ENCODE measurements around the gene TEDDM1.
"Not testable (repeated sequence)": the region's sequence is repeated elsewhere in the genome, so short reads cannot be mapped to it uniquely, and the experiment has no call there.

TEDDM1 gene

GRCh38 chr1:182400567-182400966 lies at the start of gene TEDDM1:
Gene TEDDM1 (minus strand): TSS chr1:182400667. CDS start chr1:182400485, 182 bp downstream.
- Histone ChIP-seq H3K36me3 (ENCODE audit: control insufficient read depth, insufficient read depth, low read length) (no peaks in the 10 kb centered on the region), H3K27ac (ENCODE audit: low read depth, low read length) (no peak within 1 kb of the TSS), H3K4me3 (ENCODE audit: low read depth, low read length) (no peak within 1 kb of the TSS), H3K27me3 (ENCODE audit: control insufficient read depth, insufficient read depth, low read length) (no peaks in the 10 kb centered on the region), H3K9ac (ENCODE audit: low read depth, low read length) (no peak within 1 kb of the TSS), H3K4me1 (ENCODE audit: control insufficient read depth, insufficient read depth, low read length) (peaks cover 9% of the 10 kb centered on the region), H3K9me3 (ENCODE audit: control insufficient read depth, insufficient read depth, low read length) (no peaks in the 10 kb centered on the region)

- peaks cover 15% of the 10 kb centered on the region for H3K4me1 ChIP-seq (ENCODE audit: control insufficient read depth, insufficient read depth, low read length)
- H3K36me3 ChIP-seq (ENCODE audit: control insufficient read depth, insufficient read depth, low read length): no peaks in the 10 kb centered on the region
- H3K4me3 ChIP-seq (ENCODE audit: low read depth, low read length): no peak within 1 kb of the TSS
- H3K27ac ChIP-seq (ENCODE audit: low read depth, low read length): no peak within 1 kb of the TSS
- H3K9me3 ChIP-seq (ENCODE audit: control insufficient read depth, insufficient read depth, low read length): no peaks in the 10 kb centered on the region
- H3K9ac ChIP-seq (ENCODE audit: low read depth, low read length): no peak within 1 kb of the TSS
- H3K27me3 ChIP-seq (ENCODE audit: control insufficient read depth, insufficient read depth, low read length): peaks cover 13% of the 10 kb centered on the region
Measured at GRCh38 chr1:182450087-182450486, 49.6 kb upstream of the TEDDM1 start, which contains the start of gene RGSL1. Gene RGSL1 (plus strand): TSS chr1:182450146. CDS start chr1:182450166, 20 bp downstream.

GRCh38 chr1:182447660-182448059 lies 47.2 kb upstream of the TEDDM1 start:
- H3K27ac ChIP-seq (ENCODE audit: low read depth, low read length): no peak overlapping the region
- H3K27me3 ChIP-seq (ENCODE audit: control insufficient read depth, insufficient read depth, low read length): peaks cover 13% of the 10 kb centered on the region
- H3K4me3 ChIP-seq (ENCODE audit: low read depth, low read length): no peak overlapping the region
- peaks cover 19% of the 10 kb centered on the region for H3K4me1 ChIP-seq (ENCODE audit: control insufficient read depth, insufficient read depth, low read length)
- H3K36me3 ChIP-seq (ENCODE audit: control insufficient read depth, insufficient read depth, low read length): no peaks in the 10 kb centered on the region
- no peak overlapping the region for H3K9ac ChIP-seq (ENCODE audit: low read depth, low read length)
- H3K9me3 ChIP-seq (ENCODE audit: control insufficient read depth, insufficient read depth, low read length): no peaks in the 10 kb centered on the region

- Histone ChIP-seq H3K27me3 (ENCODE audit: control insufficient read depth, insufficient read depth, low read length) (peaks cover 13% of the 10 kb centered on the region), H3K4me1 (ENCODE audit: control insufficient read depth, insufficient read depth, low read length) (peaks cover 19% of the 10 kb centered on the region)
- H3K4me3 ChIP-seq (ENCODE audit: low read depth, low read length): not testable (repeated sequence)
Measured at GRCh38 chr1:182447124-182447523, 46.7 kb upstream of the TEDDM1 start.

GRCh38 chr1:182446033-182446669 lies 45.7 kb upstream of the TEDDM1 start:
- Histone ChIP-seq H3K9ac (ENCODE audit: low read depth, low read length) (no peak overlapping the region), H3K9me3 (ENCODE audit: control insufficient read depth, insufficient read depth, low read length) (no peaks in the 10 kb centered on the region), H3K36me3 (ENCODE audit: control insufficient read depth, insufficient read depth, low read length) (no peaks in the 10 kb centered on the region), H3K27me3 (ENCODE audit: control insufficient read depth, insufficient read depth, low read length) (peaks cover 13% of the 10 kb centered on the region), H3K4me1 (ENCODE audit: control insufficient read depth, insufficient read depth, low read length) (peaks cover 19% of the 10 kb centered on the region), H3K4me3 (ENCODE audit: low read depth, low read length) (no peak overlapping the region), H3K27ac (ENCODE audit: low read depth, low read length) (no peak overlapping the region)

More at GRCh38 chr1:182447124-182447523, 46.7 kb upstream of the TEDDM1 start:
- H3K9ac ChIP-seq (ENCODE audit: low read depth, low read length); H3K9me3 ChIP-seq (ENCODE audit: control insufficient read depth, insufficient read depth, low read length); H3K27ac ChIP-seq (ENCODE audit: low read depth, low read length); H3K36me3 ChIP-seq (ENCODE audit: control insufficient read depth, insufficient read depth, low read length): not testable (repeated sequence)

GRCh38 chr1:182444497-182444896 lies 44.0 kb upstream of the TEDDM1 start:
- Histone ChIP-seq H3K27me3 (ENCODE audit: control insufficient read depth, insufficient read depth, low read length) (peaks cover 8% of the 10 kb centered on the region), H3K36me3 (ENCODE audit: control insufficient read depth, insufficient read depth, low read length) (no peaks in the 10 kb centered on the region), H3K27ac (ENCODE audit: low read depth, low read length) (no peak overlapping the region), H3K9me3 (ENCODE audit: control insufficient read depth, insufficient read depth, low read length) (no peaks in the 10 kb centered on the region), H3K9ac (ENCODE audit: low read depth, low read length) (no peak overlapping the region), H3K4me3 (ENCODE audit: low read depth, low read length) (no peak overlapping the region), H3K4me1 (ENCODE audit: control insufficient read depth, insufficient read depth, low read length) (peaks cover 9% of the 10 kb centered on the region; the same call in 1 of the 2 replicates)

- Histone ChIP-seq H3K27me3 (ENCODE audit: control insufficient read depth, insufficient read depth, low read length) (no peaks in the 10 kb centered on the region), H3K27ac (ENCODE audit: low read depth, low read length) (no peak overlapping the region), H3K4me1 (ENCODE audit: control insufficient read depth, insufficient read depth, low read length) (peaks cover 4% of the 10 kb centered on the region; the same call in 1 of the 2 replicates), H3K4me3 (ENCODE audit: low read depth, low read length) (no peak overlapping the region), H3K9me3 (ENCODE audit: control insufficient read depth, insufficient read depth, low read length) (peaks cover 4% of the 10 kb centered on the region; the same call in 1 of the 2 replicates), H3K36me3 (ENCODE audit: control insufficient read depth, insufficient read depth, low read length) (no peaks in the 10 kb centered on the region), H3K9ac (ENCODE audit: low read depth, low read length) (no peak overlapping the region)
Measured at GRCh38 chr1:182442333-182442732, 41.9 kb upstream of the TEDDM1 start.

- Histone ChIP-seq H3K36me3 (ENCODE audit: control insufficient read depth, insufficient read depth, low read length) (no peaks in the 10 kb centered on the region), H3K9me3 (ENCODE audit: control insufficient read depth, insufficient read depth, low read length) (peaks cover 4% of the 10 kb centered on the region; the same call in 1 of the 2 replicates), H3K4me1 (ENCODE audit: control insufficient read depth, insufficient read depth, low read length) (peaks cover 4% of the 10 kb centered on the region; the same call in 1 of the 2 replicates), H3K9ac (ENCODE audit: low read depth, low read length) (no peak overlapping the region), H3K27ac (ENCODE audit: low read depth, low read length) (no peak overlapping the region), H3K4me3 (ENCODE audit: low read depth, low read length) (no peak overlapping the region), H3K27me3 (ENCODE audit: control insufficient read depth, insufficient read depth, low read length) (no peaks in the 10 kb centered on the region)
Measured at GRCh38 chr1:182441719-182442118, 41.3 kb upstream of the TEDDM1 start.

- Histone ChIP-seq H3K9ac (ENCODE audit: low read depth, low read length) (no peak overlapping the region), H3K27me3 (ENCODE audit: control insufficient read depth, insufficient read depth, low read length) (no peaks in the 10 kb centered on the region), H3K27ac (ENCODE audit: low read depth, low read length) (no peak overlapping the region), H3K4me3 (ENCODE audit: low read depth, low read length) (no peak overlapping the region), H3K9me3 (ENCODE audit: control insufficient read depth, insufficient read depth, low read length) (peaks cover 4% of the 10 kb centered on the region; the same call in 1 of the 2 replicates), H3K36me3 (ENCODE audit: control insufficient read depth, insufficient read depth, low read length) (no peaks in the 10 kb centered on the region), H3K4me1 (ENCODE audit: control insufficient read depth, insufficient read depth, low read length) (no peaks in the 10 kb centered on the region)
Measured at GRCh38 chr1:182438326-182438725, 37.9 kb upstream of the TEDDM1 start.

- H3K27ac ChIP-seq (ENCODE audit: low read depth, low read length): no peak overlapping the region
- H3K9ac ChIP-seq (ENCODE audit: low read depth, low read length): no peak overlapping the region
- H3K27me3 ChIP-seq (ENCODE audit: control insufficient read depth, insufficient read depth, low read length): no peaks in the 10 kb centered on the region
- H3K9me3 ChIP-seq (ENCODE audit: control insufficient read depth, insufficient read depth, low read length): peaks cover 1% of the 10 kb centered on the region; the same call in 1 of the 2 replicates
- no peaks in the 10 kb centered on the region for H3K4me1 ChIP-seq (ENCODE audit: control insufficient read depth, insufficient read depth, low read length)
- no peak overlapping the region for H3K4me3 ChIP-seq (ENCODE audit: low read depth, low read length)
- no peaks in the 10 kb centered on the region for H3K36me3 ChIP-seq (ENCODE audit: control insufficient read depth, insufficient read depth, low read length)
Measured at GRCh38 chr1:182433580-182433979, 33.1 kb upstream of the TEDDM1 start.

- Histone ChIP-seq H3K36me3 (ENCODE audit: control insufficient read depth, insufficient read depth, low read length) (no peaks in the 10 kb centered on the region), H3K4me1 (ENCODE audit: control insufficient read depth, insufficient read depth, low read length) (no peaks in the 10 kb centered on the region), H3K9ac (ENCODE audit: low read depth, low read length) (no peak overlapping the region), H3K4me3 (ENCODE audit: low read depth, low read length) (no peak overlapping the region), H3K27me3 (ENCODE audit: control insufficient read depth, insufficient read depth, low read length) (no peaks in the 10 kb centered on the region), H3K27ac (ENCODE audit: low read depth, low read length) (no peak overlapping the region), H3K9me3 (ENCODE audit: control insufficient read depth, insufficient read depth, low read length) (no peaks in the 10 kb centered on the region)
Measured at GRCh38 chr1:182431278-182431677, 30.8 kb upstream of the TEDDM1 start.

Measured in HUES48 (cell line).